Sigmoid colon (tissue), 7 donors: ENCODE results near the gene XRRA1. TPM values are rescaled to one million over a fixed set of nuclear protein-coding genes. Genes with fewer than 3 reads are reported as not detected.
"Not testable (repeated sequence)": the region's sequence is repeated elsewhere in the genome, so short reads cannot be mapped to it uniquely, and the experiment has no call there.

ENCODE experiments used
- DNase-seq: peaks from one replicate; pipeline ENCODE4 v3.0.0-alpha.2; 2019
- H3K27ac ChIP-seq, 4 donors: fragments of 200-600 bp; sonication (generic); one replicate each; pipeline ENCODE4 v1.5.1; 2016 to 2019; ENCODE audit warnings: mild to moderate bottlenecking in 1 of 4
- H3K27me3 ChIP-seq, 3 donors: fragments of 200-600 bp; sonication (generic); one replicate each; pipeline ENCODE4 v1.5.1; 2019; ENCODE audit warnings: mild to moderate bottlenecking in 1 of 3
- H3K36me3 ChIP-seq, 4 donors: fragments of 200-600 bp; sonication (generic); one replicate each; pipeline ENCODE4 v1.5.1; 2016 to 2019
- H3K4me1 ChIP-seq, 4 donors: fragments of 200-600 bp; sonication (generic); one replicate each; pipeline ENCODE4 v1.5.1; 2017 to 2019
- H3K4me3 ChIP-seq, 4 donors: fragments of 200-600 bp; sonication (generic); one replicate each; pipeline ENCODE4 v1.5.1; 2017 to 2019; ENCODE audit warnings: mild to moderate bottlenecking in 2 of 4, moderate library complexity in 1 of 4
- H3K9me3 ChIP-seq, 4 donors: fragments of 200-600 bp in 3 of 4; sonication (generic) in 3 of 4; one replicate each; pipeline versions ENCODE4 v1.5.1 to v1.6.1; 2013 to 2019
- EP300 ChIP-seq, 4 donors: sonication (generic); formaldehyde crosslinking; IDR thresholded peaks; one replicate each; pipeline ENCODE4 v1.6.1; 2017; ENCODE audit warnings: antibody characterized with exemption in 4 of 4
- POLR2A ChIP-seq, 2 donors: fragments of 450-650 bp; IDR thresholded peaks; one replicate each; pipeline ENCODE4 v1.6.1; 2016; ENCODE audit warnings: antibody characterized with exemption in 2 of 2, mild to moderate bottlenecking in 2 of 2, moderate library complexity in 2 of 2
- POLR2AphosphoS5 ChIP-seq, 4 donors: sonication (generic); formaldehyde crosslinking; IDR thresholded peaks; one replicate each; pipeline ENCODE4 v1.6.1; 2017; ENCODE audit warnings: antibody characterized with exemption in 4 of 4
- WGBS, 2 donors: extraction: QIAGEN DNeasy Blood & Tissue Kit; methylation state at CpG; one replicate each; pipeline ENCODE4 v1.1.7; 2013; 5-methylcytosine and 5-hydroxymethylcytosine counted together
- intact Hi-C: fragments of 100-400 bp; cut with DNase I; formaldehyde crosslinking; loops from one replicate; pipeline ENCODE4 v1.15.1; 2023
- polyA plus RNA-seq, 3 donors: library from polyadenylated mRNA; stranded (reverse); fragments of 200-250 nt; gene quantifications; one replicate each; pipeline ENCODE4 v1.2.3, GENCODE V29; 2013
- total RNA-seq, 4 donors: library from RNA; depleted of rRNA; stranded (reverse); fragments of >200 nt; gene quantifications; one replicate each; pipeline ENCODE4 v1.1.0, GENCODE V29; 2016
- TF ChIP-seq, protein P1 (sequence below), 4 experiments: fragments of 450-650 bp in 3 of 4; fragments of 200-600 bp in 1 of 4; IDR thresholded peaks; one replicate each; pipeline ENCODE4 v1.5.1; 2016 to 2019; ENCODE audit warnings: antibody characterized with exemption in 4 of 4, mild to moderate bottlenecking in 3 of 4, moderate library complexity in 2 of 4
- donor health status: healthy with polysubstance abuse.
- donor health status: Bipolar disorder and iron deficiency.
- donor health status: healthy.

Gene XRRA1
- total and polyA plus RNA-seq, 7 donors, result under 0.01 to 27.3 (median 11.9) TPM

DNA sequence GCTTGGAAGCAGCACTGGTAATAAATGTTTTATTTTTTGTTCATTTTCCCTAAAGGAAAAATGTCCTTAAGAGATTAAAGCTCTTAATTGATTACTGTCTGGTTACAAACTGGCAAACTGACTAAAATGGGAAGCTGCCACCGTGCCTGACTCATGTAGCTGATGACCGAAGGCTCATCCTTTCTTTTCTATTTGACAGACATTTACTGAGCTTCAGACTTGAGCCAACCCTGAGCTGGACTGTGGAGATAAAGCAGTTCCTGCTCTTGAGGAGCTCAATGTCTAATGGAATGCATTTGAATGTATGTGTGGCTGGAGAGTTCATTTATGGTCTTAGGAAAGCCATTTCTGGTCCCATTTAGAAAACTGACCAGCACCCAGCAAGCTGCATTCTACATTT lies 108.9 kb downstream of the XRRA1 start:
- Histone ChIP-seq H3K27ac (no peak overlapping the region), H3K4me1 (peaks cover 0 to 15% (median 5%) of the 10 kb centered on the region in 4 donors), H3K4me3 (no peak overlapping the region), H3K36me3 (peaks cover 10 to 75% (median 20%) of the 10 kb centered on the region in 4 donors), H3K27me3 (no peaks in the 10 kb centered on the region), H3K9me3 (no peaks in the 10 kb centered on the region)
- TF ChIP-seq, protein P1, sequence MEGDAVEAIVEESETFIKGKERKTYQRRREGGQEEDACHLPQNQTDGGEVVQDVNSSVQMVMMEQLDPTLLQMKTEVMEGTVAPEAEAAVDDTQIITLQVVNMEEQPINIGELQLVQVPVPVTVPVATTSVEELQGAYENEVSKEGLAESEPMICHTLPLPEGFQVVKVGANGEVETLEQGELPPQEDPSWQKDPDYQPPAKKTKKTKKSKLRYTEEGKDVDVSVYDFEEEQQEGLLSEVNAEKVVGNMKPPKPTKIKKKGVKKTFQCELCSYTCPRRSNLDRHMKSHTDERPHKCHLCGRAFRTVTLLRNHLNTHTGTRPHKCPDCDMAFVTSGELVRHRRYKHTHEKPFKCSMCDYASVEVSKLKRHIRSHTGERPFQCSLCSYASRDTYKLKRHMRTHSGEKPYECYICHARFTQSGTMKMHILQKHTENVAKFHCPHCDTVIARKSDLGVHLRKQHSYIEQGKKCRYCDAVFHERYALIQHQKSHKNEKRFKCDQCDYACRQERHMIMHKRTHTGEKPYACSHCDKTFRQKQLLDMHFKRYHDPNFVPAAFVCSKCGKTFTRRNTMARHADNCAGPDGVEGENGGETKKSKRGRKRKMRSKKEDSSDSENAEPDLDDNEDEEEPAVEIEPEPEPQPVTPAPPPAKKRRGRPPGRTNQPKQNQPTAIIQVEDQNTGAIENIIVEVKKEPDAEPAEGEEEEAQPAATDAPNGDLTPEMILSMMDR (IDR thresholded peaks at IDR 0.05), result no peak
- TF ChIP-seq EP300 (IDR thresholded peaks at IDR 0.05) (no peak), POLR2A (IDR thresholded peaks at IDR 0.05) (no peak), POLR2AphosphoS5 (IDR thresholded peaks at IDR 0.05) (no peak)
- DNase-seq, result no peak
- 67 to 88% methylated on average over 2 of the region's 2 CpGs for WGBS, 2 donors
- intact Hi-C loops, result no loop called here

- H3K4me3 ChIP-seq, result no peak overlapping the region
- no peak overlapping the region for H3K27ac ChIP-seq
- no peaks in the 10 kb centered on the region for H3K27me3 ChIP-seq
- DNase-seq, result no peak
- TF ChIP-seq POLR2A (IDR thresholded peaks at IDR 0.05), result no peak
- no peak for TF ChIP-seq POLR2AphosphoS5 (IDR thresholded peaks at IDR 0.05)
- TF ChIP-seq, protein P1 (IDR thresholded peaks at IDR 0.05), result no peak
- TF ChIP-seq EP300 (IDR thresholded peaks at IDR 0.05), result no peak
- peaks cover 10 to 75% (median 22%) of the 10 kb centered on the region in 4 donors for H3K36me3 ChIP-seq
- intact Hi-C loops, result no loop called here
- 72 to 83% methylated on average over 1 of the region's 1 CpG for WGBS, 2 donors
- H3K9me3 ChIP-seq, result no peaks in the 10 kb centered on the region
- peaks cover 0 to 20% (median 6%) of the 10 kb centered on the region in 4 donors for H3K4me1 ChIP-seq
Measured at GRCh38 chr11:74839446-74839845, 109.4 kb downstream of the XRRA1 start.

DNA sequence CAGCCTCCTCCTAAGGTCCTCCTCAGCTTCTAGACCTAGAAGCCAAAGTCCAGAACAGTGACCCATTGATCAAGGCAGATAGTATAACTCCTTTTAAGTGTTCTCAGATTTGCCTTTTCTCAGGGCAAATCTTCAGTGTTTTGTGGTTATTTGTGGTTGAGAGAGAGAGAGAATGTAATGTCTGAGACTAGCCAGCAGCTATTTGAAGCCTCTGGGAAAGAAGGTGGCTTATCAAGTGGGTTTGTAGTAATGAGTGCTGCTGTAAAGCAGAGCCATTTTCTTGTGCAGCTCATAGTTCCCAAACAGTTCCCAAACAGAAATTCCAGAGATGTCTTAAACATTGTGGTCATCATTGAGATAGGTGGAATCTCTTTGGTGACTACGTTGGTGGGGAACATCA lies 110.7 kb downstream of the XRRA1 start:
- no peaks in the 10 kb centered on the region for H3K27me3 ChIP-seq
- no peak for DNase-seq
- H3K27ac ChIP-seq, result no peak overlapping the region
- WGBS, 2 donors, result 100% methylated on average over 1 of the region's 1 CpG
- TF ChIP-seq, protein P1 (IDR thresholded peaks at IDR 0.05), result no peak
- no peak for TF ChIP-seq EP300 (IDR thresholded peaks at IDR 0.05)
- TF ChIP-seq POLR2A (IDR thresholded peaks at IDR 0.05), result no peak
- H3K36me3 ChIP-seq, result peaks cover 10 to 64% (median 20%) of the 10 kb centered on the region in 4 donors
- peaks cover 0 to 27% (median 11%) of the 10 kb centered on the region in 4 donors for H3K4me1 ChIP-seq
- no peaks in the 10 kb centered on the region for H3K9me3 ChIP-seq
- intact Hi-C loops, result no loop called here
- H3K4me3 ChIP-seq, result no peak overlapping the region

GRCh38 chr11:74837191-74837590 lies 111.7 kb downstream of the XRRA1 start:
- Histone ChIP-seq H3K9me3 (no peaks in the 10 kb centered on the region), H3K27me3 (no peaks in the 10 kb centered on the region), H3K27ac (no peak overlapping the region), H3K4me1 (peaks cover 0 to 25% (median 11%) of the 10 kb centered on the region in 4 donors), H3K4me3 (no peak overlapping the region), H3K36me3 (peaks cover 10 to 54% (median 18%) of the 10 kb centered on the region in 4 donors)
- intact Hi-C loops, result no loop called here
- TF ChIP-seq POLR2A (IDR thresholded peaks at IDR 0.05), result no peak
- TF ChIP-seq, protein P1 (IDR thresholded peaks at IDR 0.05), result no peak
- TF ChIP-seq EP300 (IDR thresholded peaks at IDR 0.05), result no peak
- TF ChIP-seq POLR2AphosphoS5 (IDR thresholded peaks at IDR 0.05), result no peak
- DNase-seq, result no peak
- 94 to 98% methylated on average over 1 of the region's 1 CpG for WGBS, 2 donors

DNA sequence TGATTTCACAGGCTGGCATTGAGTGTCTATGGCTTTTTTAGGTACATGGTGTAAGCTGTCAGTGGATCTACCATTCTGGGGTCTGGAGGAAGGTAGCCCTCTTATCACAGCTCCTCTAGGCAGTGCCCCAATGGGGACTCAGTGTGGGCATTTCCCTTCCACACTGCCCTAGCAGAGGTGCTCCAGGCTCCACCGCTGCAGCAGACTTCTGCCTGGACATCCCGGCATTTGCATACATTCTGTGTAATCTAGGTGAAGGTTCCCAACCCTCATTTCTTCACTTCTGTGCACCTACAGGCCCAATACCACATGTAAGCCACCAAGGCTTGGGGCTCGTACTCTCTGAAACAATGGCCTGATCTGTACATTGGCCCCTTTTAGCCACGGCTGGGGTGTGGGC lies 122.0 kb downstream of the XRRA1 start:
- intact Hi-C loops, result no loop called here
- H3K36me3 ChIP-seq, result peaks cover 0 to 7% (median 0%) of the 10 kb centered on the region in 4 donors
- no peak for DNase-seq
- H3K27ac ChIP-seq, result no peak overlapping the region
- TF ChIP-seq, protein P1 (IDR thresholded peaks at IDR 0.05), result no peak
- TF ChIP-seq POLR2A (IDR thresholded peaks at IDR 0.05) (no peak), POLR2AphosphoS5 (IDR thresholded peaks at IDR 0.05) (no peak), EP300 (IDR thresholded peaks at IDR 0.05) (no peak)
- H3K4me1 ChIP-seq, result peaks cover 0 to 17% (median 16%) of the 10 kb centered on the region in 4 donors
- no peaks in the 10 kb centered on the region for H3K27me3 ChIP-seq
- 73 to 100% methylated on average over 4 of the region's 4 CpGs for WGBS, 2 donors
- H3K9me3 ChIP-seq, result peaks cover 0 to 6% (median under 1%) of the 10 kb centered on the region in 4 donors
- H3K4me3 ChIP-seq, result no peak overlapping the region

DNA sequence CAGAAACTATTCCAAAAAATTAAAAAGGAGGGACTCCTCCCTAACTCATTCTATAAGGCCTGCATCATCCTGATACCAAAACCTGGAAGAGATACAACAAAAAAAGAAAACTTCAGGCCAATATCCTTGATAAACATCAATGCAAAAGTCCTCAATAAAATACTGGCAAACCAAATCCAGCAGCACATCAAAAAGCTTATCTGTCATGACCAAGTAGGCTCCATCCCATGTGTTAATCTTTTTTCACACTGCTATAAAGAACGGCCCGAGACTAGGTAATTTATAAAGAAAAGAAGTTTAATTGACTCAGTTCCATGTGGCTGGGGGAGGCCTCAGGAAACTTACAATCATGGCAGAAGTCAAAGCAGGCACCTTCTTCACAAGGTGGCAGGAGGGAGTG lies 123.3 kb downstream of the XRRA1 start:
- H3K9me3 ChIP-seq, DNase-seq, intact Hi-C loops, H3K27me3 ChIP-seq, H3K4me3 ChIP-seq, H3K36me3 ChIP-seq, H3K27ac ChIP-seq: not testable (repeated sequence)
- peaks cover 0 to 28% (median 24%) of the 10 kb centered on the region in 4 donors for H3K4me1 ChIP-seq
- WGBS, 2 donors, result 49 to 86% methylated on average over 2 of the region's 2 CpGs
